GM12873 (cell line): ENCODE data around the gene MACIR.

Experiments
- CTCF ChIP-seq: IDR thresholded peaks from 2 replicates; pipeline ENCODE4 v1.5.1; 2012; ENCODE audit warnings: low read depth, mild to moderate bottlenecking, moderate library complexity, low read length, control low read depth; ENCODE audit not compliant: insufficient read depth; ENCODE audit errors: missing control alignments

MACIR gene

GRCh38 chr5:103280967-103281366, 22.4 kb downstream of the MACIR start:
- TF ChIP-seq CTCF: no peak

GRCh38 chr5:103283120-103283519, 24.6 kb downstream of the MACIR start:
- TF ChIP-seq CTCF: no peak

- TF ChIP-seq CTCF: no peak
These were observed 25.3 kb downstream of the MACIR start for GRCh38 chr5:103283869-103284268.

- TF ChIP-seq CTCF: no peak
These were observed 28.1 kb downstream of the MACIR start for GRCh38 chr5:103286622-103287021.

- no peak for TF ChIP-seq CTCF
These were observed 30.5 kb downstream of the MACIR start for GRCh38 chr5:103289024-103289423.

GRCh38 chr5:103290846-103291245, 32.3 kb downstream of the MACIR start:
- TF ChIP-seq CTCF: no peak

GRCh38 chr5:103291606-103292005, 33.0 kb downstream of the MACIR start:
- TF ChIP-seq CTCF: no peak
